Heart left ventricle (tissue), 16 donors: Measurements from ENCODE around the gene RCE1. TPM values are rescaled to one million over a fixed set of nuclear protein-coding genes. Genes with fewer than 3 reads are reported as not detected.

ENCODE experiments used
- ATAC-seq, 4 donors: fragments of 200-7000 bp; cut with Tn5 transposase; one replicate each; pipeline ENCODE4 v1.9.1; 2020 to 2022; ENCODE audit warnings: moderate library complexity in 4 of 4, mild to moderate bottlenecking in 3 of 4, moderate number of reproducible peaks in 1 of 4
- DNase-seq, 5 donors: peaks; one replicate each; pipeline ENCODE4 v3.0.0-alpha.2; 2020
- H3K27ac ChIP-seq, 12 donors: fragments of 200-600 bp; sonication (generic) in 4 of 12; one replicate each; pipeline versions ENCODE4 v1.5.0 to v1.8.0; 2016 to 2022; ENCODE audit warnings: mild to moderate bottlenecking in 2 of 12
- H3K27me3 ChIP-seq, 9 donors: fragments of 200-600 bp; sonication (generic) in 2 of 9; one replicate each; pipeline versions ENCODE4 v1.5.1 to v1.8.0; 2016 to 2022; ENCODE audit warnings: mild to moderate bottlenecking in 3 of 9
- H3K36me3 ChIP-seq, 9 donors: fragments of 200-600 bp; sonication (generic) in 2 of 9; one replicate each; pipeline versions ENCODE4 v1.5.0 to v1.8.0; 2018 to 2022; ENCODE audit warnings: mild to moderate bottlenecking in 2 of 9
- H3K4me1 ChIP-seq, 12 donors: fragments of 200-600 bp; sonication (generic) in 4 of 12; one replicate each; pipeline versions ENCODE4 v1.5.0 to v1.8.0; 2016 to 2022; ENCODE audit warnings: mild to moderate bottlenecking in 3 of 12
- H3K4me3 ChIP-seq, 12 donors: fragments of 200-600 bp; sonication (generic) in 4 of 12; one replicate each; pipeline versions ENCODE4 v1.5.0 to v1.8.0; 2017 to 2022; ENCODE audit warnings: mild to moderate bottlenecking in 9 of 12, moderate library complexity in 4 of 12
- H3K9me3 ChIP-seq, 12 donors: fragments of 200-600 bp; sonication (generic) in 4 of 12; one replicate each; pipeline versions ENCODE4 v1.5.0 to v1.8.0; 2016 to 2022; ENCODE audit warnings: mild to moderate bottlenecking in 1 of 12
- POLR2A ChIP-seq, 2 donors: fragments of 450-650 bp; IDR thresholded peaks; one replicate each; pipeline ENCODE4 v1.6.1; 2017; ENCODE audit warnings: antibody characterized with exemption in 2 of 2, mild to moderate bottlenecking in 2 of 2, moderate library complexity in 2 of 2
- WGBS, 4 donors: extraction: QIAGEN DNeasy Blood & Tissue Kit in 2 of 4; methylation state at CpG; one replicate each; pipeline versions ENCODE4 v1.1.5 to v1.1.7; 2013 to 2018; 5-methylcytosine and 5-hydroxymethylcytosine counted together
- intact Hi-C, 10 donors: fragments of 100-400 bp; cut with DNase I; formaldehyde crosslinking; loops; one replicate each; pipeline versions ENCODE4 v1.11.1 to v1.14.2; 2022
- polyA plus RNA-seq, 2 donors: library from polyadenylated mRNA; stranded (reverse); fragments of 200-250 nt; gene quantifications; one replicate each; pipeline ENCODE4 v1.2.3, GENCODE V29; 2013
- total RNA-seq, 9 donors: library from RNA; depleted of rRNA in 2 of 9; stranded (reverse); fragments of >200 nt in 2 of 9; fragmentation: NEBNext Ultra II Directional in 3 of 9; extraction: Animal tissue kit (Norgen Biotek cat#: 25700) in 3 of 9; gene quantifications; one replicate each; pipeline versions ENCODE4 v1.1.0 to v1.2.4, GENCODE V29; 2016 to 2023
- TF ChIP-seq, protein P1 (sequence below), 12 donors: fragments of 200-600 bp; sonication (generic) in 4 of 12; IDR thresholded peaks; one replicate each; pipeline versions ENCODE4 v1.5.0 to v1.8.0; 2018 to 2022; ENCODE audit warnings: antibody characterized with exemption in 12 of 12, mild to moderate bottlenecking in 5 of 12
- donor health status: ischemic (EF 13 %, LVEDD 7.1; RV severe dilation, severe dysfunction).
- donor health status: healthy with polysubstance abuse.
- donor health status: DM: no; HTN: yes; CAD: no.
- donor health status: DM: no; HTN: no; CAD: no.
- donor health status: ischemic (EF 25% LVEDD 6.9; RV normal size, moderate dysfunction).
- donor health status: ischemic (EF 25% LVEDD 5.7; RV mildly dilated, moderate dysfunction).
- donor health status: healthy.
- donor health status: DM: yes; HTN: yes; CAD: no.
- donor health status: ischemic (EF 35%, LVEDD 5.7; RV mildly dilated, moderate dysfunction).
- donor health status: nonischemic (EF 11% LVEDD 7.7; RV severe dilation, severe dysfunction).
- donor health status: DM: yes; HTN: yes; CAD: no.
- donor health status: PGD.
- donor health status: ischemic (EF 29% LVEDD 5.4; RV normal size, mild dysfunction).
- donor health status: nonischemic (EF 23%, LVEDD 6.1; RV moderate dilation, normal function).

Gene RCE1
- total and polyA plus RNA-seq, 11 donors = 2.1 to 9.5 (median 5.0) TPM

DNA sequence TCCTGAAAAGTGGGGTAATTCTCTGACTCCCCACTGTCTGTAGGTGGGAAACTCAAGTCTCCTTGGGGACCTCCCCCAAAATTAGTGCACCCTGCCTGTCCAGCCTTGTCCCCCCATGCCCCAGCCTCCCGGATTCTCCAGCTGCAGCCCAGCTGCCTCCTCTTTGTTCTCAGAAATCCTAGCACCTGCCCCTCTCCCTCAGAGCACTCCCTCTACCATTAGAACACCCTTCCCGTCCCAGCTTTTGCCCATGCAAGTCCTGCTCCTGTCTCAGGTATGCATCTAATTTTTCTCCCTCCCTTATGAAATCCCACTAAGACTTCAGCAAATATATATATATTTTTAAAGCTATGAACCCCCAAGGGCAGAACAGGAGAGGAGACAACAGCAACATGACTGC lies 50.9 kb downstream of the RCE1 start:
- WGBS, 4 donors = 79 to 87% (median 85%) methylated on average over 2 of the region's 2 CpGs
- intact Hi-C loops = no loop called here
- no peak for TF ChIP-seq POLR2A (IDR thresholded peaks at IDR 0.05)
- TF ChIP-seq, protein P1, sequence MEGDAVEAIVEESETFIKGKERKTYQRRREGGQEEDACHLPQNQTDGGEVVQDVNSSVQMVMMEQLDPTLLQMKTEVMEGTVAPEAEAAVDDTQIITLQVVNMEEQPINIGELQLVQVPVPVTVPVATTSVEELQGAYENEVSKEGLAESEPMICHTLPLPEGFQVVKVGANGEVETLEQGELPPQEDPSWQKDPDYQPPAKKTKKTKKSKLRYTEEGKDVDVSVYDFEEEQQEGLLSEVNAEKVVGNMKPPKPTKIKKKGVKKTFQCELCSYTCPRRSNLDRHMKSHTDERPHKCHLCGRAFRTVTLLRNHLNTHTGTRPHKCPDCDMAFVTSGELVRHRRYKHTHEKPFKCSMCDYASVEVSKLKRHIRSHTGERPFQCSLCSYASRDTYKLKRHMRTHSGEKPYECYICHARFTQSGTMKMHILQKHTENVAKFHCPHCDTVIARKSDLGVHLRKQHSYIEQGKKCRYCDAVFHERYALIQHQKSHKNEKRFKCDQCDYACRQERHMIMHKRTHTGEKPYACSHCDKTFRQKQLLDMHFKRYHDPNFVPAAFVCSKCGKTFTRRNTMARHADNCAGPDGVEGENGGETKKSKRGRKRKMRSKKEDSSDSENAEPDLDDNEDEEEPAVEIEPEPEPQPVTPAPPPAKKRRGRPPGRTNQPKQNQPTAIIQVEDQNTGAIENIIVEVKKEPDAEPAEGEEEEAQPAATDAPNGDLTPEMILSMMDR (IDR thresholded peaks at IDR 0.05) = no peak

More for the DNA sequence above, 50.9 kb downstream of the RCE1 start:
- Histone ChIP-seq H3K27me3 (no peaks in the 10 kb centered on the region), H3K4me1 (no peaks in the 10 kb centered on the region), H3K27ac (no peak overlapping the region), H3K4me3 (no peak overlapping the region), H3K36me3 (no peaks in the 10 kb centered on the region), H3K9me3 (no peaks in the 10 kb centered on the region)
- DNase-seq (peak in 1 of 5 donors; percentile 13), ATAC-seq (no peak)

Other genes with a start within 250 kb of the RCE1 start
- 10 to 100 TPM; 20.3 to 40.0 (median 30.6) TPM for gene RBM14, start 226.8 kb upstream of the RCE1 start, total RNA-seq
- gene RBM14, start 226.8 kb upstream of the RCE1 start, polyA plus RNA-seq = 10 to 100 TPM; 17.4 to 34.3 TPM
- 10 to 100 TPM; 46.4 to 89.4 (median 56.6) TPM for gene RBM4, start 204.7 kb upstream of the RCE1 start, total RNA-seq
- gene RBM4, start 204.7 kb upstream of the RCE1 start, polyA plus RNA-seq = 10 to 100 TPM; 46.8 to 61.6 TPM
- 10 to 100 TPM in 4 of 9 donors, 1 to 10 TPM in 5; 8.4 to 13.3 (median 10.0) TPM for gene RBM4B, start 165.6 kb upstream of the RCE1 start, total RNA-seq
- gene RBM4B, start 165.6 kb upstream of the RCE1 start, polyA plus RNA-seq = 1 to 10 TPM; 7.0 to 8.9 TPM
- gene SPTBN2, start 114.2 kb upstream of the RCE1 start, total RNA-seq = 1 to 10 TPM in 3 of 9 donors, under 1 TPM in 6; 0.50 to 3.1 (median 0.91) TPM
- gene SPTBN2, start 114.2 kb upstream of the RCE1 start, polyA plus RNA-seq = under 1 TPM; 0.30 to 0.62 TPM
- gene LRFN4, start 13.6 kb downstream of the RCE1 start, total RNA-seq = 10 to 100 TPM in 8 of 9 donors, 1 to 10 TPM in 1; 8.2 to 22.0 (median 14.9) TPM
- 10 to 100 TPM; 15.4 to 22.1 TPM for gene LRFN4, start 13.6 kb downstream of the RCE1 start, polyA plus RNA-seq
- gene PC, start 114.9 kb downstream of the RCE1 start, total RNA-seq = 10 to 100 TPM in 7 of 9 donors, 1 to 10 TPM in 2; 2.6 to 22.4 (median 13.1) TPM
- gene PC, start 114.9 kb downstream of the RCE1 start, polyA plus RNA-seq = 10 to 100 TPM; 11.7 to 20.3 TPM
- gene C11orf86, start 131.9 kb downstream of the RCE1 start, total RNA-seq = not detected
- not detected for gene C11orf86, start 131.9 kb downstream of the RCE1 start, polyA plus RNA-seq
- 1 to 10 TPM in 1 of 9 donors, under 1 TPM in 6, not detected in 2; 0.25 to 2.2 (median 0.40) TPM for gene SYT12, start 179.7 kb downstream of the RCE1 start, total RNA-seq
- gene SYT12, start 179.7 kb downstream of the RCE1 start, polyA plus RNA-seq = under 1 TPM; 0.04 to 0.82 TPM
- gene RHOD, start 213.4 kb downstream of the RCE1 start, total RNA-seq = 100 to 1,000 TPM in 1 of 9 donors, 10 to 100 TPM in 8; 17.1 to 149 (median 36.8) TPM
- 10 to 100 TPM; 79.2 to 86.2 TPM for gene RHOD, start 213.4 kb downstream of the RCE1 start, polyA plus RNA-seq